HG02571 (cell line): Measurements from ENCODE around the gene AGAP2.

Source experiments
- ATAC-seq: cut with Tn5 transposase; IDR thresholded peaks from one replicate; pipeline ENCODE4 v1.9.1; 2021; ENCODE audit warnings: mild to moderate bottlenecking, moderate library complexity; ENCODE audit not compliant: unreplicated experiment

The AGAP2 gene

DNA sequence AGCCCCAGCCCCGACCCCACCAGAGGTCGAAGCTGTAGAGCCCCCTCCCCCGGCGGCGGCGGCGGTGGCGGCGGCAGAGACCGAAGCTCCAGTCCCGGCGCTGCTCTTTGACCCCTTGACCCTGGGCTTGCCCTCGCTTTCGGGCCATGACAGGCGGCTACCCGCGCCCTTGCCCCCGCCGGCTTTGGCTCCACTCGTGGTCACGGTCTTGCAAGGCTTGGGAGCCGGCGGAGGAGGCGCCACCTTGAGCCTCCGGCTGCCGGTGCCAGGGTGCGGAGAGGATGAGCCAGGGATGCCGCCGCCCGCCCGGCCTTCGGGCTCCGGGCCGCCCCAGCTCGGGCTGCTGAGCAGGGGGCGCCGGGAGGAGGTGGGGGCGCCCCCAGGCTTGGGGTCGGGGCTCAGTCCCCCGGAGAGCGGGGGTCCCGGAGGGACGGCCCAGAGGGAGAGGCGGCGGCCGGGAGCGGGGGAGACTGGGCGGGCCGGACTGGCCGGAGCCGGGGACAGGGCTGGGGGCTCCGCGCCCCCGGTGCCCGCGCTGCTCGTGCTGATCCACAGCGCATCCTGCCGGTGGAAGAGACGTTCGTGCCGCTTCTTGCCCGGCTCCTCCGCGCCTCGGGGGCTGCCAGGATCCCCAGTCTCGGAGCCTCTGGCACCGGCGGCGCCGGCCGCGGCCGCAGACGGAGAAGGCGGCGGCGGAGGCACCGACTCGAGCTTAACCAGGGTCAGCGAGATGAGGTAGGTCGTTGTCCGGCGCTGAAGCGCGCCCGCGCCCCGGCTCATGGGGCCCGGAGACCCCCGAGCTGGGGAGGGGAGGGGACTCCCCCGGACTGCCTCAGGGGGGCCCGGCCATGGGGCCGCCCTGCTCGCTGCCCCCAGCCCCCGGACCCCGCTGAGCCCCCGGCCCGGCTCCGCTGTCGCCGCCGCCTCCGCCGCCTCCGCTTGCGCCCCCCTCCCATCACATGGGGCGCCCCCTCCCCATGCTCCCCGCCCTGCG is 778 bp downstream of the AGAP2 start:
- no peak for ATAC-seq

DNA sequence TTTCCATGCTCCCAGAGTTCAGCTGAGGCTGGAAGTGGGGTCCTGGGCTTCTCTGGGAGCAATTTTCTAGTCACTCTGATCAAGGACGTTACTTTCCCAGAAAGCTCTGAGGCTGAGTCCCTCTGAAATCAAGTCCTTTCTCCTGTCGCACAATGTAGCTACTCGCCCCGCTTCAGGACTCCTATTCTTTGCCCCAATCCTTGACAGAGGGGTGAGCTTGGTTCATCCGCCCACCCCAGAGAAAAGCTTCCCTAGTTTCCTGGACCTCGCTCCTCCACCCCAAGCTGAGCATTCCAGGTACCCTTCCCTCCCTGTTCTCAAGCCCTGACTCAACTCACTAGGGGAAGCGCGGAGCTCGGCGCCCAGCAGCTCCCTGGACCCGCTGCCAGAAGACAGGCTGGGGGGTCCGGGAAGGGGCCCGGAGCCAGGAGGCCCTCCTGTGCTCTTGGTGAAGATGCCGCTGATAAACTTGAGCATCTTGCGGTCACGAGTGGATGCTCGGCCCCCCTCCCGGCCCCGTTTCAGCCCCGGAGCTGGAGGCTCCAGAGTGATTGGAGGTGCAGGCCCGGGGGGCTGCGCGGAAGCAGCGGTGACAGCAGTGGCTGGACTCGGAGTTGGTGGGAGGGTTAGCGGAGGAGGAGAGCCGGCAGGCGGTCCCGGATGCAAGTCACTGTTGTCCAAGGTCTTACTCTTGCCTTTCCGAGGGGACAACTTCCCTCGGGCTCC is 1.6 kb downstream of the AGAP2 start:
- ATAC-seq: no peak

DNA sequence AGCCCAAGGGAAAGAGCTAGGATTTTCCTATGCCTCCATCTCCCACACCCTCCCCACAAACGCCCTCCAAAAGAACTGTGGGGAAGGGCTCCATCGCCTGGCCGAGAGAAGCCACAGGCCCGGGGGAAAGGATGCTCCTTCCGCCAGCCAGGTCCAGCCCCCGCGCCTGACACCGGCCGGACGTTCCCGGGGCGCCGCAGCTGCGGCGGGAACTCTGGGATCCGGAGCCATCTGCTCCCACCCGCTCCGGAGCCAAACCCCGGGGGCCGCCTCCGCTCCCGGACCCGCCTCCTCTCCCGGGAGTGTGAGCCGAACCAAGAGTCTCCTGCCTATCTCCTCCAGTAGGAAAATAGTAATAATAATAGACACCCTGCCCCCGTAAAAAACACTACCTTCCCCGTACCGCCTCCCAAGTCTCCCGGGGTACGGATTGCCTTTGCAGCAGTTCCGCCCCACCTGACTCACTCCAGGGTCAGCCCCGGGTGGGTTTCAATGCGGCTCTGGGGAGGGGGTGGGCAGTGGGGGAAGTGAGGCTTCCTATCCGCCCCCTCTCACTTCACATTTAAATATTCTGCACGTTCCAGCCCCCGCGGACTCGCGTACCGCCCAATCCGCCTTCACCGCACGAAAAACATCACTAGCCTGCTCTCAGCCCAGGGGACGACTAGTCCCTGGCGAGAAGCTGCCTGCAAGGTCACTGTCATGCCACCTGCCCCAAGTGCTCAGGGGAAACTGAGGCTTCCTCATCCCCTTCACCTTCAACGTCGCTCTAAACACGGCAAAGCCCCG is 2.4 kb downstream of the AGAP2 start:
- no peak for ATAC-seq

DNA sequence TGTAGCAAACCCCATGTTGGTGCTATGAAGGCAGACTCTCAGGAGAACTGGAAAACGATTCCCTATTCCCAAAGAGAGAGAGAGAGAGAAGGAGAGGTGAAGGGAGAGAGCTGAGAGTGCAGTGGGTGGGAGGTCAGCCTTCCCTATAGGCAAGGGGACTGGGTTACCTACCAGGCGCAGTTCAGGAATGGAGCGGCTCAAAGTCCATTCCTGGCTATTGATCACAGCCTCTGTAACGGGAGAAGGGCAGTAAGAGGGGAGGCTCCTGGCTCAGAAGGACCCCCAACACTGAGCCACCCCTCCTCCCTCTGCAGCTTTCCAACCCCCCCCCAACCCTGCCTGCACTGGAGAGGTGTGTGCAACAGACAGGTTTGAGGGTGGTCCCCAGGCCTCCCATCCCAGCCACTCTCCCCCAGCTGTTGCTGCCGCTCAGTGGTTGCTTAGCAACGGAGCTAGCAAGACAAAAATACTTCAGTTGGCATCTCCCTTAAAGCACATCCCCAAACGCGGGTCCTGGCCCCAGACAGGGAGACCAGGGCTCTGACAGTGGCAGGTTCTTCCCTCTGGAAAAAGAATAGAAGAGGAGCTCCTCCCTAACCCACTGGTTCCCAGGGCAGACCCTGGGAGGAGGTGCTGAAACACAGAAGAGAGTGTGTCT is 3.2 kb downstream of the AGAP2 start:
- ATAC-seq: no peak

DNA sequence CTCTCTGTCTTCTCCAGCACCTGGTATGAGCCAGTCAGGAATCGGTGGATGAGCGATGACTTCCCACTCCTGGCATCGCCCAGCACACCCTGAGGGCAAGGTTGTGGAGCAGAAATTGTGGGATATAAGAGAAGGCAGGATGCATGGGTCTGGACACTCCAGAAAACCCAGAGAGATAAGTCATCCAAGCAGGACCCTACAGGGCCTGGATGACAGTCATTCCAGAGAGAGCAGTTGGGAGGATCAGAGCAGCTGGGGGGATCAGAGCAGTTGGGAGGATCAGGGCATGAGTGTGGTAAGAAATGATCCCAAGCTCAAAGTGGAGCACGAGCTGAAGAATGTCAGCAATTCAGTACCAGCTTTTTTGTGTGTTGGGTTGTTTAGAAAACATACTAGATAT is 4.0 kb downstream of the AGAP2 start:
- no peak for ATAC-seq

DNA sequence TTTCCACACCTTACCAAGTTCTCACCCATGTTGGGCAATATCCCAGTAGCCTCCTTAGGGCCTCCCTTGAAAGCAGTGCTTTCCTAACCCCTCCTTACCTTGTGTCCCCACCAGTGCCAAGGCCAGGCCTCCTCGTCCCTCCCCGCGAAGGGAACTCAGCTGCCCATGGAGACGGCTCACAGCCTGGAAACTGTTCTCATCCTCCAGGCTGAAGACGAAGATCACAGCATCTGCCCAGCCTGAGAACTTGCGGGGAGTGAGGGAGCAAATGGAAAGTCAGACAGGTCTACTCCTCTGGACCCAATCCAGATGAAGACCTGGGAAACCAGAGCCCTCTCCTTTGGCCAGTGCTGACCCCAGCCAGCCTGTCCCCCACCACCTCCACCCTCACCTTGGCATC is 4.6 kb downstream of the AGAP2 start:
- ATAC-seq: no peak

DNA sequence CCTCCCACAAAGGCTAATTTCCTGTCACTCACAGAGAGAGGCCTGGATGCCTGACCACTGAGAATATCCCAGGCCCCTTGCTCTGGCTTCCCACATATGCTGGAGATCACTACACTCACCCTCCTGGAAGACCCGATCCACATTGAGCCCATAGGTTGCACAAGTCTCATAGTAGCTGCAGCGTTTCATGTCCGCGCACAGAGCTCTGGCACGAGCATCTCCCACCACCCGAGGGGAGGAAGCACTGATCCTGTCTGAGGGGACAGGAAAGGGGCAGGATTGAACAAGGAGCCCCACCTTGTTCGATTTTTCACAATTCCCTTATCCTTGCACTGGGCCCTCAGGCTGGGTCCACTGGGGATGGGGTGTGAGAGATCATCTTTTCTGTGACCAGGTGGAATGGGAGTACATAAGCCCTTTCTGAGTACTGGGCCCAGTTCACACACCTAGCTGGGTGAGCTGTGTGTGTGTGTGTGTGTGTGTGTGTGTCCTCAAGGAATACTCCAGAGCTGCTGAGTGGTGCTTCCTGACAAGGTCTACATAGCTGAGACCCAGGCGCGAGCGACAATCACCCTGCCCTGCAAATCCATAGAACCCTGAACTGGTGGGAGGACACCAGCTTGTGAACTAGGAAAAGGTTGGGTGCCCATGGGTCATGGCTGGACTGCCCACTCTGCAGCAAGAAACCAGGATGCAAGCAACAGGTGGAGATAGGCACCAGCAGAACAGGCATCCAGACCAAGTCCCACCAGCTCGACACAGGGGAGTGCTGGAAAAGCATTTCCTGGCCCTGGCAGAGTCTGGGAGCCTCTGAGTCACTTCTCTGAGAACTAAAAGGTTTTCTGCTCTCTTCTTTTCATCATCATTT is 5.6 kb downstream of the AGAP2 start:
- ATAC-seq: no peak

DNA sequence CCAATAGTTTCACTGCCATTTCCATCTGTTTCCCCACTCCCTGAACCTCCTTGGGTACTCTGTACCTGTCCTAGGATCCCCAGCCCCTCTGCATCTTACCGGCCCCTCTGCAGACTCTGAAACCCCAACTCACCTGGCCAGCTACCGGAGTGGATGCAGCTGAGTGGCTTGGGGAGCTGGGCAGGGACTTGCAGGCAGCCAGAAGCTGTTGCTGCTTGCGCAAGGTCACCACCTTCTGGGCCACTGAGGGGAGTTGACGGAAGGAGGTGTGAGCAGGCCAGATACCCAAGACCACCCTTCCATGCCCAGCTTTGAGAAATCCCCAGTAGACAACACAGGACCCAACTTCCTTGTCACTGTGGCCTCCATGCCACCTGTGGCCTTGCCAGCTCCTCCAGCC is 6.3 kb downstream of the AGAP2 start:
- no peak for ATAC-seq

DNA sequence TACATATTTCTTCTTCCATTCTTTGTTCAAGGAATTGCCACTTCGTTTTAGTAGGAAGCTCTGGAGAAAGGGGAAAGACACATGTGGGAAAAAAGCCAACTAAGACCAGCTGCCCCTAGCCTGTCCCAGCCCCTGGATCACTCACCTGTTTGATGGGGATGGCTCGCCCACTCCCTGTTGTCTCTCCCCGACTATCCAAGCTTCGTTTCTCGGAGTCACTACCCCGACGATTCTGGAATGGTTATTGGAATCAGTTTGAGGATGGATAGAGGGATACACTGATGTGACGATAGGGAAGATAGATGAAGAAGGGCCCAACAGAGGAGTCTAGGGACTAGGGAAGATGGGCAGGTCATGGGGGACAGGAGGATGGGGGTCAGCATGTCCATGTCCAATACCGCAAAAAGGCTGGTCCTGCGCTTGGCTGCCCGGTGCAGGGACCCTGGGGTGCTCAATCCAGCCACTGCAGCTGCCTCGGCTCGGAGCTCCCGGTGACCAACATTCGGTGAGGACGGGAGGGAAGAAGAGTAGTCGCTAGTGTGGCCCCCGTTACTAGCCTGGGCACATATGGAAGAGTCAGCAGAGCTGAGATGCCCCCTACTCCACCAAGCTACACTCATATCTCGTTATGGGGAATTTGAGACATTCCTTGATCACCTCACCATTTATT is 7.0 kb downstream of the AGAP2 start:
- ATAC-seq: no peak

DNA sequence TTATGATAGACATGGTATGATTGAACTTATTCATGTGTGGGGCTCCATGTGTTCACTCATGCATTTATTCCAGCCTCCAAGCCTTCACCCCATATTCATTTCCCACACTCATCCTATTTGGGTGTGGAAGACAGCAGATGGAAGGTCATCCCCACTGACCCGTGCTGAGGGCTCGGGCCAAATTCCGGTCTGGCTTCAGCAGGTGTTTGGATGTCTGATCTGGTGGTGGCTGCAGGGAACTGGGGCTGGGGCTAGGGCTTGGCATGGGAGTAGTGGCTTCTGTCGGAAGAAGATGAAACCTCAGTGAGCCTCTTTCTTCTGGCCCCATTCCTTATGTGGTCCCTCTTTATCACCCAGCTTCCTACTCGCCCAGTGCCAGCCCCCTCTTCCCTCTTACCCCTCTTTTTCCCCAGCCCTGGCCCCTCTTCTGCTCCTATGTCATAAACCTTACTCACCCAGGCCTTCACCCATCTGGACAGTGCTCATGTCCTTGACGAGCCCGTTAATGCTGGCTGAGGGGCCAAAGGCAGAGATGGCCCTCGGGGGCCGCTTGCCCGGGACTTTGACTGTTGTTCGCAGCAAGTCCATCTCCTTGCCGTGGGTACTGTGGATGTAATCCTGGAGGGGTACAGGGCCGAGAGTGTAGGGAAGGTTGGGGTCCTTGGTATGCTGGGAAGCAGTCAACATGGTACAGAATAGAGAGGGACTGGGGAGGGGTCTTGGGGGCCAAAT is 8.0 kb downstream of the AGAP2 start:
- no peak for ATAC-seq

DNA sequence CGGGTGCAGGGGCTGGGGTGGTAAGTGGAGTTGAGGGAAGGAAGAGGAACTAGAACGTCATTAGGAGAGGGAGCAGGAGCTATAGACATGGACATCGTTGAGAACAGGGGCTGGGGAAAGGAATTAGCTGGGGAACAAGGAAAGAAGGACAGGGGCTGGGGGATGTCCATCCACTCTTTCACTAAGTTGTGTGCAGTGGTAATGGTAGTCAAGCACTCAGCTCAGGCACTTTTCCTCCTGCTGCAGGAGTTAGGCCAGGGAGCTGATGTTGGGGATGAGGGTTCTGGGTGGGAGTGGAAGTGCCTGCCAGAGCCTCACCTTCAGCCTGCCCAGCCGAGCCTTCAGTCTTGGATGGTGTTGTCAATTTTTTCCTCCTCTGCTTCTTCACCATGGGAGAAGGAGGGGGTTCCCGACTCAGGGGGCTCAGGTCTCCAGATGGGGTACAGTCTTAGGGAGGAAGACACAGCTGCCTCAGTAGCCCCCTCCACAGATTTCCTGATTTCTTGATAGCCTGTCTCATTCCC is 9.2 kb downstream of the AGAP2 start:
- no peak for ATAC-seq

DNA sequence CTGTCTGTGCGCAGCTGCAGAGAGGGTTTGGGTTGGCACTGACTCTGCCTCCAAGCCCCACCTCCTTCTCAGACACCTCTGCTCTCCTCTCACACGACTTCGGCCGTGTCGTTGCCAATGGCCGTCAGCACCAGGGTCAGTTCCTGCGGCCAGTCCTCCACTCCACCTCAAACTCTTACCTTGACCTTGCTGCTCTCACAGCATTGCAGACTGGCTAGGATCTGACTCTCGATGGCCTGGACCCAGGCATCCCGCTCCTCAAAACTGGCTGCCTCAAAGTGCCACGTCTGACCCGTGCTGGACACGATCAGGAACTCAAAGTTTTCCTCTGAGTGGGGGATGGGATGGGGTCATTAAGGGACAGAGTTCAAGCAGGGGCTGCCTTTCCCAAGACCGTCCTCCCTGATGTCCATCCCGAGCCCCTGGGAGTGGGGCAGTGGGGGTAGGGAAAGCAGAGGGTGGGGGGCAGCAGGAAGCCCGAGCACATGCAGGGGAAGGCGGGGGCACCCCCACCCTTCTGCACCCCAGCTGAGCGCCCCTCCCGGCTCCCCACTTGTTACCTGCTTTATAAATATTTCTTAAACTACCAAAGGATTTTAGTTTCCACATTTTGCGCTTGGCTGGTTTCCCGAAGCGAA is 10.7 kb downstream of the AGAP2 start:
- no peak for ATAC-seq

DNA sequence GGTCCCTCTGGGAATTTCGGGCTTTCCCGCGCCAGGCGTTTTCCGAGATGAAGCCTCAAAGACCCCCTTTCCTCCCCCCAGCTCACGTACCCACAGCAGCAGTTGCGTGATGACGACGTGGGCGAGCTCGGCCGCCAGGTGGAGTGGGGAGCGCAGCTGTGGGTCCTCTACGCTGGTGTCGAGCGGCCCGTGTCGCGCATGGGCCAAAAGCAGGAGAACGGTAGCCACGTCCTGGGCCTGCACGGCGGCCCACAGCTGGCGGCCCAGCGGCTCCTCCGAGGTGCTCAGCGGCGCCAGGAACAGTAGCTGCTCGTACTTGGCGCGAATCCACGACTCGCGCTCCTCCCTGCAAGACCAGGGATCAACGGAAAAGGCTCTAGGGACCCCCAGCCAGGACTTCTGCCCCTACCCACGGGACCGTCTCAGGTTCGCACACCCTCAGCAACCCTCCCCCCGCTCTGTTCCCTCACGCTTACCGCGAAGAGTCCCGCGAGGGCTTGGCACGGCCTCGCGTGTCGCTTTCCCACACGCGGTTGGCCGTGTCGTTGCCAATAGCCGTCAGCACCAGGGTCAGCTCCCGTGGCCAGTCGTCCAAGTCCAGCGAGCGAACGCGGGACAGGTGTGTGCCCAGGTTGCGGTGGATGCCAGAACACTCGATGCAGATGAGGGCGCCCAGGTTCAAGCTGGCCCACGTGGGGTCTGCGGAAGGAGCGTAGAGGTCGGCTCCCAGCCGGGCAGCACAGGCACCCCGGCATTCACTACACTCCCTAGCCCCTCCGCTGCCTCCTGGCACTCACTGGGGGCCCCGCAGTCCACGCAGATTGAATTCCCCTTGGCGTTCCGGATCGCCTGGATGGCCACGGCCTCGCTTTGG is 11.4 kb downstream of the AGAP2 start:
- no peak for ATAC-seq

DNA sequence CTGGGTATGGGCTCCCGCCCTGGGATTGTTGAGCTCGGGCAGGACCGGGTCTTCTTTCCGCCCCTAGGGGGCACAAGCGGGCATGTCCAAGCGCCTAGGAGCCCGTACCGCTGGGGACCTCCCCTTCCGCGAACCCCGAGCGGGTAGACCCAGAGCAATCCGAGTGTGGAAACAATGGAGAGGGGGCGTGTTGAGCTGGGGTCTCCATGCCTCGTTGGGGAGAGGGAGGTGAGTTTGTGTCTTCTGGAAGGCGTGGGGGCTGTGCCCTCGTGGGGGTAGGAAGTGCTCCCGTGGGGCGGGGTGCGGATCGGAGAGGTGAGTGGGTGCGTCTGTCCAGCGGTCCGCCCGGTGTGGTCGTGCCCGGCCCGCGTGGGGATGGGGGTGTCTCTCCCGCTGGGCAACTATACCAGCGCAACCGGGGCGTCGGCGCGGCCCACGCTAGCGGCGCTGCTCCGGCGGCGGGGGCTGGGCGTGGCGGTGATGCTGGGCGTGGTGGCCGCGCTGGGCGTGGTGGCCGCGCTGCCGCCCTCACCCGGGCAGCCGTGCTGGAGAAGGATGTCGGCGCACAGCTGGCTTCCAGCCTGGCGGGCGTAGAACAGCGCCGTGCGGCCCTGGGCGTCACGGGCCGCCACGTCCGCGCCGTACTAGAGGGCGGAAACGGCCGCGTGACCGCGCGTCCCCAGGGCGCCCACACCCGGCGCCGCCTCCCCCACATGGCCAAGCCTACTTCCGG is 12.2 kb downstream of the AGAP2 start:
- no peak for ATAC-seq

DNA sequence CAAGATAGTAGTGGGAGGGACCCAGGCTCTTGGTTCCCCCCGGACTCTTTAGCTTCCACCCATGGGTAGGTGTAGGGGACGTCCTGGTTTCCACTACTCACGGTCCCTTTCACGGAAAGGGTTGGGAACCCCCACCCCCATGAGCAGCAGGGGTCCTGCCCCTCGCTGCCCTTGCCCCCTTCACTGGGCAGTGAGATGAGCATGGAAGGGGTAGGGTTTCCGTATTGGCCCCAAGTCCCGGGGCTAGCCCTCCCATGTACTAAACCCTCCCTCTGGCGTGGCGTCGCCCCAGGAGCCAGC is 12.7 kb downstream of the AGAP2 start:
- ATAC-seq: no peak

DNA sequence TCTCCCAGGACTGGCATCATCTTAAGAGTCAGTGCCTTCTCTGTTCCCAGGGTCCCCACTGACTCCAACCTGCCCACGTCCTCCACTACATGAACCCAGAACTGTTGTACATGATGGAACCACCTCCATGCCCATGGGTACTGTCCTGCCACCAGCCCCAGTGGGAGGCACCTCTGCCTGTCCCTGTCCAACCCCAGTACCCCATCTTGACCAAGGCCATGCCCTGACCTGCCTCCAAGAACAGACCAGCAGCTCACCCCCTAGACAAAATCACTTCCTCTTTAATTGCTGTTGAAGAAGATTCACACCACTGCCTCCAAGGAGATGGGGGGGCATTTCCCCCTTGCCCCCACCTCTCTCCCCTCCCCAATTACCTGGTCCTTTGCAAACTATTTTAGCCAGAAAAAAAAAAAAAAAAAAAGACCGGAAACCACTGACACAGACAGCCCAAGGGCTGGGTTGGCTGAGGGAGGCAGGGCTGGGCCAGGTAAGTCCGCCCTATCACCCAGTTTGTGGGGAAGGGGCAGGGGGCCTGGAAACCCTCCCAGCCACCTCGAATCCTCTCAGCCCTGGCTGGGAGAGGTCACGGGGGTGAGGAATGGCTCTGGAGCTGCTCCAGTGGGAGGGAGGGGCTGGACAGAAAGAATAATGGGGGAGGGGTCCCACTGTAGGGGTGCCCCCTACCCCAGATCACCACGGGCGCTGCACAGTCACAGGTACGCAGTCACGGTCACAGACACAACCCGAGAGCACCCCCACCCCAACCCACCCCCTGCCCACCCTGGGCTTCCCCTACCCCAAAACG is 13.4 kb downstream of the AGAP2 start:
- ATAC-seq: no peak
